GM12874 (cell line): Measurements from ENCODE around the gene EGR4.

Experiments
- TF ChIP-seq, protein P1 (sequence below): IDR thresholded peaks from 2 replicates; pipeline ENCODE4 v1.5.1; 2011; ENCODE audit warnings: low read depth, mild to moderate bottlenecking, control low read depth, low read length, moderate library complexity; ENCODE audit not compliant: insufficient read depth

EGR4 gene

DNA sequence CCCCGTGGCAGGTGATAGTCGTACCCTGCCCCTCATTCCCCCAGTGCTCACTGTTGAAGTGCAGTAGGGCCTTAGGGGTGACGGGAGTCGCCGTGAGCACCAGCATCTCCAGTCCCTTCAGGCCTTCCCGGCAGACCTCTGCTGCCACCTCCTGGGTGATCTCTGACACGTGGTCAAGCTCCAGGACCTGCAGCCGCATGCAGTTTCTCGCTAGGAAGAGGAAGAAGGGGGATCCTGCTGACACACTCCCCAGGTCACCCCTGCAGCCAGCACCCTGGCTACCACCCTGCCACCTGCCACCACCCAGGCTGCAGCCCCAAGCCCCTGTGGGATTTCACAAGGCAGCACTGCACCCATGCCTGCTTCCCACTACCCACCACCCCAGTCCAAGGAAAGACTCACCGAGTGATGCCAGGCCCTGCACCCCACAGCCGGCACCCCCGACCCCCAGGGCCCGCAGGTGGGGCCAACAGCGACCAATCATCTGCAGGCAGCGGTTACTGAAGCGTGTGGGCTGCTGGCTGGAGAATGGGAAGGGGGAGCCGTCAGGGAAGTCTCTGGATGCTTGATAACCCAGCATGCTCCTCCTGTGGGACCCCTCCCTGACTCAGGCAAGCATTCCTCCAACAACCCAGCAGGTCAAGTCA, 32.9 kb downstream of the EGR4 start:
- TF ChIP-seq, protein P1, sequence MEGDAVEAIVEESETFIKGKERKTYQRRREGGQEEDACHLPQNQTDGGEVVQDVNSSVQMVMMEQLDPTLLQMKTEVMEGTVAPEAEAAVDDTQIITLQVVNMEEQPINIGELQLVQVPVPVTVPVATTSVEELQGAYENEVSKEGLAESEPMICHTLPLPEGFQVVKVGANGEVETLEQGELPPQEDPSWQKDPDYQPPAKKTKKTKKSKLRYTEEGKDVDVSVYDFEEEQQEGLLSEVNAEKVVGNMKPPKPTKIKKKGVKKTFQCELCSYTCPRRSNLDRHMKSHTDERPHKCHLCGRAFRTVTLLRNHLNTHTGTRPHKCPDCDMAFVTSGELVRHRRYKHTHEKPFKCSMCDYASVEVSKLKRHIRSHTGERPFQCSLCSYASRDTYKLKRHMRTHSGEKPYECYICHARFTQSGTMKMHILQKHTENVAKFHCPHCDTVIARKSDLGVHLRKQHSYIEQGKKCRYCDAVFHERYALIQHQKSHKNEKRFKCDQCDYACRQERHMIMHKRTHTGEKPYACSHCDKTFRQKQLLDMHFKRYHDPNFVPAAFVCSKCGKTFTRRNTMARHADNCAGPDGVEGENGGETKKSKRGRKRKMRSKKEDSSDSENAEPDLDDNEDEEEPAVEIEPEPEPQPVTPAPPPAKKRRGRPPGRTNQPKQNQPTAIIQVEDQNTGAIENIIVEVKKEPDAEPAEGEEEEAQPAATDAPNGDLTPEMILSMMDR, result peak; percentile 26; the same call in 1 of the 2 replicates

GRCh38 chr2:73259704-73260337, 33.5 kb downstream of the EGR4 start:
- TF ChIP-seq, protein P1, result no peak

GRCh38 chr2:73259276-73259675, 34.1 kb downstream of the EGR4 start:
- TF ChIP-seq, protein P1, result no peak

- TF ChIP-seq, protein P1, result no peak
Observed at GRCh38 chr2:73258913-73259215, 34.5 kb downstream of the EGR4 start.

DNA sequence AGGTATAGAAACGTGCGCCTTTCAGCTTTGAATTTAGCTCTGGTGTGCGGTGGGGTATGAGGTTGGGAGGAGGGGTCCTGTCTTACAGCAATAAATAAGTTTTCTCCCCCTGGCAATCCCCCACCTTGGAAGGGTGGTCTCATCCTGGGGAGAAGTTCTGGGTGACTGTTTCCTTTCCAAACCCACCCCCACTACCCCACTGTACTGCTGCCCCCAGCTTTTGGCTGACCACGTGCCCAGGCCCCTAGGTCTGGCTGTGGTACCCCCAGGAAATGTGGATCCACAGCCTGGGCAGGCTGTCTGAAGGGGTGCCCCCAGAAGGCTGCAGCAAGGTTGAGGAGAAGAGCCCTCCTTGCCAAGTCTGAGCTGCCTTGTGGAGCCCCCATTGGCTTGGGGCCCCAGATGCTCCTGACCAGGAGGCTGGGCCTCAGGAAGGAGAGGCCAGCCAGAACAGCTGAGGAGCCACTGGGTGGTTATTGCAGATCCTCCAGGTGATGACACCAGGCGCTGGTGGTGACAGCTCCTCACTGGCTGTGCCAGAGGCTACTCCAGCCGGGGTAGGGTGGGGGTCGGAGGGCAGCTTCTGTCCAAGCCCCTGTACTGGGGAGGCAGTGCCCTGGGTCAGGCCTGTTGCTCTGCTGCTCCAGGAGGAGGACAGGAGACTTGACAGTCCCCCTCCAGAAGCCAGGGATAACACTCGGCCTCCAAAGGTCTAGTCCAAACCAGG, 35.0 kb downstream of the EGR4 start:
- TF ChIP-seq, protein P1, result no peak

DNA sequence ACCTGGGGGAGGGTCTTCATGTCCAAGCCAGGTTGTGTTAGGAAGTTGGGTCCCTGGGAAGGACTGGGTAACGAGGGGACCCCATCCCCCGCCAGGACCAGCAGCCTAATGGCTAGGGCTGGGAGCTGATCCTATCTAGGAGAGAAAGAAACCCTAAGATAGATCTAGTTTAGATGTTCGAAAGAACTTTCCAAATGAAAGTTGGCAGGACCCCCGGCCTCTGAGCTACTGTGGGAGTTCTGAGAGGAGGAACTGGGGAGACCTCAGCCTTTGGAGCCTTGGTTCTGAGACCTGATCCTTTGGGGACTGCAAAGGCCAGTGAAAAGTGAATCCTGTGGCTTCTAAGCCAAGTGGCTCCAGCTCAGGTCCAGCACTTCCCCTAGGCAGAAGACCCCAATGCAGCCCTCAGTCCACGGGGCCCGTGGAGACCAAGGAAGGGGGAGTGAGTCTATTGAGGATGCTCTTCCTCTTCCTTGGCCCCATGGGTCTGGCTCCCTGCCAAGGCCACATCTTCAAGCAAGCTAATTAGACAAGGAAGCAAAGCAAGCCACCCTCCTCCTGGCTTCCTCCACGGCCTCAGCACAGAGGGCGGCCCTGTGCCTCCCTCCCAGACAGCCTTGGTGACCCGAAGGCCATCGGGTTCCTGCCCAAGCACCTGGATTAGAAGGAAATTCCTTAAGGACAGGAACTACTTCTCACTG, 35.8 kb downstream of the EGR4 start:
- TF ChIP-seq, protein P1, result no peak

GRCh38 chr2:73257021-73257420, 36.3 kb downstream of the EGR4 start:
- TF ChIP-seq, protein P1, result no peak
